ENCODE data around the gene TMEM138. TPM values are rescaled to one million over a fixed set of nuclear protein-coding genes. Genes with fewer than 3 reads are reported as not detected.
A peak's percentile ranks its signal among the peaks of the same experiment; 100 is the strongest.

TMEM138 gene
- total and polyA plus RNA-seq, 2 of the 13 experiments (the other 11 are each of a cell fraction or from before 2014, with no cell fraction given): 43.5 to 61.0 TPM

- no peak for TF ChIP-seq ZNF143 (CRISPR knock-in tag; IDR thresholded peaks at IDR 0.05)
- peak; percentile 41 for TF ChIP-seq TEAD3 (CRISPR knock-in tag; optimal IDR thresholded peaks at IDR 0.05; ENCODE audit: borderline replicate concordance)
- no peak for TF ChIP-seq ZNF230 (CRISPR knock-in tag; IDR thresholded peaks at IDR 0.05)
- no peak for TF ChIP-seq ZNF430 (CRISPR knock-in tag; IDR thresholded peaks at IDR 0.05)
- TF ChIP-seq ZNF839 (CRISPR knock-in tag; IDR thresholded peaks at IDR 0.05; ENCODE audit: borderline replicate concordance): no peak
- no peak for TF ChIP-seq ATRX (CRISPR knock-in tag; IDR thresholded peaks at IDR 0.05; ENCODE audit: borderline replicate concordance)
- no peak for TF ChIP-seq ATF2 (CRISPR knock-in tag; IDR thresholded peaks at IDR 0.05)
- TF ChIP-seq ZNF350 (CRISPR knock-in tag; IDR thresholded peaks at IDR 0.05; ENCODE audit: borderline replicate concordance, low read depth): no peak; the same call in 1 of the 2 replicates
- no peak for TF ChIP-seq ARNT (IDR thresholded peaks at IDR 0.05)
- TF ChIP-seq ZNF333 (CRISPR knock-in tag; IDR thresholded peaks at IDR 0.05; ENCODE audit: borderline replicate concordance): no peak
- TF ChIP-seq ZNF101 (CRISPR knock-in tag; IDR thresholded peaks at IDR 0.05; ENCODE audit: borderline replicate concordance, low read depth): no peak
- no peak for TF ChIP-seq ZFP90 (CRISPR knock-in tag; IDR thresholded peaks at IDR 0.05; ENCODE audit: borderline replicate concordance)
- TF ChIP-seq CCDC6 (CRISPR knock-in tag; IDR thresholded peaks at IDR 0.05): 0 out of 2 replicates have a peak, but pooled peaks have one; percentile 60
- peak; percentile 37; the same call in 1 of the 2 replicates for TF ChIP-seq PPARG (CRISPR knock-in tag; conservative IDR thresholded peaks at IDR 0.05)
- no peak for TF ChIP-seq MXD1 (CRISPR knock-in tag; IDR thresholded peaks at IDR 0.05)
- no peak for TF ChIP-seq TCF12 (IDR thresholded peaks at IDR 0.05)
- TF ChIP-seq TCF12 (CRISPR knock-in tag; IDR thresholded peaks at IDR 0.05): no peak
- peak; percentile 96 for TF ChIP-seq CTCF (CRISPR knock-in tag; IDR thresholded peaks at IDR 0.05)
- TF ChIP-seq ZNF331 (CRISPR knock-in tag; IDR thresholded peaks at IDR 0.05): 0 out of 2 replicates have a peak, but pooled peaks have one; percentile 31
- TF ChIP-seq POGK (CRISPR knock-in tag; conservative IDR thresholded peaks at IDR 0.05): no peak
- no peak for TF ChIP-seq ZNF737 (CRISPR knock-in tag; IDR thresholded peaks at IDR 0.05; ENCODE audit: borderline replicate concordance)
Observed at GRCh38 chr11:61336171-61336935, 25.8 kb upstream of the TMEM138 start (continued).
